Kasumi-1 (cell line): Measurements from ENCODE around the gene F2R.
"Not testable (repeated sequence)": the region's sequence is repeated elsewhere in the genome, so short reads cannot be mapped to it uniquely, and the experiment has no call there.

ENCODE experiments used
- DNase-seq, 2 experiments: peaks; one replicate each; lab custom pipeline; 2025; lab: John Stamatoyannopoulos, UW

F2R gene

GRCh38 chr5:76718880-76719279 is 3.0 kb downstream of the F2R start:
- no peak for DNase-seq

- DNase-seq = peak in 1 of 2 experiments; percentile 14
Measured at GRCh38 chr5:76720988-76721569, 5.2 kb downstream of the F2R start.

- no peak for DNase-seq
Measured at GRCh38 chr5:76723266-76723665, 7.3 kb downstream of the F2R start.

GRCh38 chr5:76723906-76724305 is 8.0 kb downstream of the F2R start:
- DNase-seq = no peak

- DNase-seq = no peak
Measured at GRCh38 chr5:76724871-76725270, 8.9 kb downstream of the F2R start.

- no peak for DNase-seq
Measured at GRCh38 chr5:76728965-76729364, 13.0 kb downstream of the F2R start.

- DNase-seq = no peak
Measured at GRCh38 chr5:76729373-76730290, 13.7 kb downstream of the F2R start.

- DNase-seq = no peak
Measured at GRCh38 chr5:76732405-76733048, 16.6 kb downstream of the F2R start.

- no peak for DNase-seq
Measured at GRCh38 chr5:76733049-76733417, 17.1 kb downstream of the F2R start.

- DNase-seq = no peak
Measured at GRCh38 chr5:76735762-76736545, 20.0 kb downstream of the F2R start.

GRCh38 chr5:76736679-76737556 is 21.0 kb downstream of the F2R start:
- DNase-seq = no peak

GRCh38 chr5:76737846-76738245 is 21.9 kb downstream of the F2R start:
- DNase-seq = no peak

GRCh38 chr5:76741506-76741905 is 25.6 kb downstream of the F2R start:
- DNase-seq = not testable (repeated sequence)

GRCh38 chr5:76742583-76742982 is 26.7 kb downstream of the F2R start:
- DNase-seq = no peak

GRCh38 chr5:76744632-76745031 is 28.7 kb downstream of the F2R start:
- no peak for DNase-seq

- DNase-seq = no peak
Measured at GRCh38 chr5:76745670-76746069, 29.7 kb downstream of the F2R start.

GRCh38 chr5:76746677-76747076 is 30.8 kb downstream of the F2R start:
- DNase-seq = peak in 1 of 2 experiments; percentile 13

- DNase-seq = no peak
Measured at GRCh38 chr5:76747706-76748105, 31.8 kb downstream of the F2R start.

GRCh38 chr5:76751291-76751690 is 35.4 kb downstream of the F2R start:
- no peak for DNase-seq

GRCh38 chr5:76754668-76755078 is 38.7 kb downstream of the F2R start:
- no peak for DNase-seq
